ENCODE results near the gene ETV3.
"Not testable (repeated sequence)": the region's sequence is repeated elsewhere in the genome, so short reads cannot be mapped to it uniquely, and the experiment has no call there.

The ETV3 gene

DNA sequence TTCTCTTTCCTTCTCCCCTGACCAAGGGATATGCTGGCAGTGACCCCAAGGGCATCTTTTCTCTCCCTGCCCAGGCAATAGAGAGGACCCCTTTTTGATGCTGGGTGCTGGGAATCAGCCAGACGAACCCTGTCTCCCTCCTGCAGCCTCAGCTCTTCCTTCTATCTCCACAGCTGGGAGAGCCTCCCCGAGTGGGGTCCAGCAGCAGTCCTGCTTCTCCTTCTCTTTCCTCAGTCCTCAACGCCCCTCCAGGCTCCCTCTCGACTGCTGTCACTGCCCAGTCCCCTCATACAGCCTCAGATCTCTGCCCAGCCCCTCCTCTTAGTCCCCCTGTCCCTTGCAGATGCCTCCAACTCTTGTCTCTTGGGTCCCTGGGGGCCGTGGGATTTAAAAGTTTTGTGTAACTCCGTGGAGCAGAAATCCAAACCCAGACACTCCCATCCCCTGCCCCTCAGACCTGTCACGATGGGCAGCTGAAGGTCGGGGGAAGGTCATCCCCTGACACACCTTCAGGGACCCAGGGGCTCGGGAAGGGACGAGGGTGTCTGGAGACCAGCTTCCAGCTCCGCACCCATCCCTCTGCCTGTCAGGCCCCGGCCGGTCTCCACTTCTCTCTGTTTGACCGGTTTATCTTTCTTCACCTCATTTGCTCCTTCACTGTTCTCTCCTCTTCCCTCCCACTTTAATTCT, 32.8 kb downstream of the ETV3 start:
- H3K4me3 ChIP-seq (ENCODE audit: low read depth in 1 of 2, low read length in 2 of 2): no peak overlapping the region
- no peaks in the 10 kb centered on the region for H3K9me3 ChIP-seq (ENCODE audit: control insufficient read depth in 1 of 2, low read length in 2 of 2)
- H3K4me1 ChIP-seq (ENCODE audit: control insufficient read depth in 1 of 2, insufficient read depth in 2 of 2, low read length in 2 of 2): peaks cover 0 to 2% of the 10 kb centered on the region in 2 donors
- H3K27ac ChIP-seq (ENCODE audit: low read depth, low read length): no peak overlapping the region
- H3K27me3 ChIP-seq (ENCODE audit: control insufficient read depth in 1 of 2, insufficient read depth in 2 of 2, low read length in 2 of 2): peaks cover 20 to 26% of the 10 kb centered on the region in 2 donors
- no peaks in the 10 kb centered on the region for H3K36me3 ChIP-seq (ENCODE audit: control insufficient read depth in 1 of 2, insufficient read depth in 2 of 2, low read length in 2 of 2)
- no peak overlapping the region for H3K9ac ChIP-seq (ENCODE audit: low read depth in 1 of 2, low read length in 2 of 2)

DNA sequence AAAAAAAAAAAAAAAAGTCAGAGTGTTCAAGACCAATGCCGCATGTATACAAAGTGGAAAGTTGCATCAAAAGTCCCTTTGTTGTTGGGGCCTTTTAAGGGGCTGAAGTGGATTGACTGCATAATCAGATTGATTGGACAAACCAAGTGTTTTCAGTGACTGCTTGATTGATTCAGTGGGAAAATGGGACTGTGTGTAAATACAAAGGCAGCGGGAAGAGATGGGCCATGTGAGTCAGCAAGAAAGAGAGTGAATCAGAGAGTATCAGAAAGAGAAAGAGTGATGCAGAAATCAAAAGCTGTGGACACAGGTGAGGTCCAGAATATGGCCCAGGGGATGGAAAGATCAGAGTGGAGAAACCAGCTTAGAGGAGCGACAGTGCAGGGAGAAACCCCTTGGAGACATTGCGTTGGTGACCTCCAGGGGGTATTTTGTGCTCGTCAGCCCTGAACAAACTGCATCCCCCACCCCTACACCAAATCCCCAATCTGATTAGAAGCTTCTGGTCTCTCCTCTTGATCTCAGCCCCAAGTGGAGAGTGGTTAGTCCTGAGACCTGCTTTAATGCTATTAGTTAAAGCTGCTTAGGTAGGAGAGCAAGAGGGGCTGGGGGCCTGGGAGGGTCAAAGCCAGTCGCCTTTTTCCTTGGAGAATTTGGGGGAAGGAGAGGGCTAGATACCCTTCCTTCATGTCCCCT, 33.4 kb downstream of the ETV3 start:
- Histone ChIP-seq H3K27ac (ENCODE audit: low read depth, low read length) (no peak overlapping the region), H3K27me3 (ENCODE audit: control insufficient read depth in 1 of 2, insufficient read depth in 2 of 2, low read length in 2 of 2) (peaks cover 20 to 22% of the 10 kb centered on the region in 2 donors), H3K4me3 (ENCODE audit: low read depth in 1 of 2, low read length in 2 of 2) (no peak overlapping the region), H3K9ac (ENCODE audit: low read depth in 1 of 2, low read length in 2 of 2) (no peak overlapping the region), H3K9me3 (ENCODE audit: control insufficient read depth in 1 of 2, low read length in 2 of 2) (no peaks in the 10 kb centered on the region), H3K4me1 (ENCODE audit: control insufficient read depth in 1 of 2, insufficient read depth in 2 of 2, low read length in 2 of 2) (peaks cover 0 to 2% of the 10 kb centered on the region in 2 donors), H3K36me3 (ENCODE audit: control insufficient read depth in 1 of 2, insufficient read depth in 2 of 2, low read length in 2 of 2) (no peaks in the 10 kb centered on the region)

DNA sequence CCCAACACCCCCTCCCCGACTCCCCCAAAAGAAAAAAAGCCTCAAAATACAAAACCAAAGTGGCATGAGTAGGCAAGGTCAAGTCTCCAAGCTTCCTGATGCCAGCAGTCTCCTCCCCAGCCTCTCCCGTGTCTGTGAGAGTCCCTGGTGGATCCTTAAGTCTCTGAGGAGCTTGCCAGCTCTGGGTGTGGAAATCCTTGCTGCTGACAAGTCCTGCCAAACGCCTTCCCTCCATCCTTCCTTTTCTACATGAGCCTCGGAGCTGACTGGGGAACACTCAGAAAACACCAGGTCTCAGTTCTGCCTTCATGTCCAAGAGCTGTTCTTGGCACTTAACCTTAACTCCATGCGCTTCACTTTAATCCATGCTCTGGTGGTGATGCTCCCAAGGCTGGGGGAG, 34.9 kb downstream of the ETV3 start:
- Histone ChIP-seq H3K27ac (ENCODE audit: low read depth, low read length) (no peak overlapping the region), H3K27me3 (ENCODE audit: control insufficient read depth in 1 of 2, insufficient read depth in 2 of 2, low read length in 2 of 2) (peaks cover 15 to 16% of the 10 kb centered on the region in 2 donors), H3K36me3 (ENCODE audit: control insufficient read depth in 1 of 2, insufficient read depth in 2 of 2, low read length in 2 of 2) (no peaks in the 10 kb centered on the region), H3K4me3 (ENCODE audit: low read depth in 1 of 2, low read length in 2 of 2) (no peak overlapping the region), H3K9ac (ENCODE audit: low read depth in 1 of 2, low read length in 2 of 2) (no peak overlapping the region), H3K4me1 (ENCODE audit: control insufficient read depth in 1 of 2, insufficient read depth in 2 of 2, low read length in 2 of 2) (peaks cover 0 to 2% of the 10 kb centered on the region in 2 donors), H3K9me3 (ENCODE audit: control insufficient read depth in 1 of 2, low read length in 2 of 2) (no peaks in the 10 kb centered on the region)

DNA sequence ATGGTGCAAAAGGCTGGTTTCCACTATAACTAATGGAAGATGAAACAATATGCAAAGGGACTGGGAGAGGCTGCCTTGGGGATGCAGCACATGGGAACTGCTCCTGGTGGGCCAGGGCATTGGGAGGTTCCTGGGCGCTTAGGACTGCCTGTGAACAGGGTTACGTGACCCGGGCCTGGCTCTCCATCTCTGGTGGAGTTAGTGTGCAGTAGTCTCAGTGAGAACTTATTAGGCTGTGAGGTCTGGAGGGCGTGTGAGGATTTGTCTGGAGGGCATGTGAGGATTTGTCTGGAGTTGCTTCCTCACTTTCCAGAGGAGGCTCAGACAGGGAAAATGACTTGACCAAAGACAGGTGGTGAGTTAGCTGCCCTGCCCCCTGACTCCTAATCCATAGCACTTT, 37.0 kb downstream of the ETV3 start:
- Histone ChIP-seq H3K4me1 (ENCODE audit: control insufficient read depth in 1 of 2, insufficient read depth in 2 of 2, low read length in 2 of 2) (no peaks in the 10 kb centered on the region), H3K4me3 (ENCODE audit: low read depth in 1 of 2, low read length in 2 of 2) (no peak overlapping the region), H3K27ac (ENCODE audit: low read depth, low read length) (no peak overlapping the region), H3K27me3 (ENCODE audit: control insufficient read depth in 1 of 2, insufficient read depth in 2 of 2, low read length in 2 of 2) (no peaks in the 10 kb centered on the region), H3K9me3 (ENCODE audit: control insufficient read depth in 1 of 2, low read length in 2 of 2) (no peaks in the 10 kb centered on the region), H3K36me3 (ENCODE audit: control insufficient read depth in 1 of 2, insufficient read depth in 2 of 2, low read length in 2 of 2) (no peaks in the 10 kb centered on the region), H3K9ac (ENCODE audit: low read depth in 1 of 2, low read length in 2 of 2) (no peak overlapping the region)

DNA sequence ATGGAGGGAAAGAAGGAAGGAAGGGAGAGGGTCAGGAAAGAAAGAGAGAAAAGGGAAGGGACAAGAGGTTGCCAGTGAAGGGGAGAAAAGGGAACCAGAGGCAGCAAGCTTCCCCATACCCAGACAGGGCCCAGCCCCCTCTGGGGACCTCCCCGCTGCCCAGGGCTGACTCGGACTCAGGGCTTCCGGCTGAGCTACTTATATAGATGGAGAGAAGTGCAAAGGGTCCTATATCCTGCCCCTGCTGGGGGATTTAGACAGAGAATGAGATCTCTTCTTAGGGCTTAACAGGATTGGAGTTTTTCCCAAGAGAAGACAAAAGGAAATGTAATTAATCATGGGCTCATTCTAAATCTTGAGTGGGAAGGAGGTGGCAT, 38.6 kb downstream of the ETV3 start, which contains the start of gene ETV3L:
TSS of gene ETV3L (minus strand) at position 176 of the 377 bp plus-strand sequence. CDS start 285 bp downstream, outside the sequence.
- Histone ChIP-seq H3K36me3 (ENCODE audit: control insufficient read depth in 1 of 2, insufficient read depth in 2 of 2, low read length in 2 of 2) (no peaks in the 10 kb centered on the region), H3K27ac (ENCODE audit: low read depth, low read length) (no peak within 1 kb of the TSS), H3K9me3 (ENCODE audit: control insufficient read depth in 1 of 2, low read length in 2 of 2) (no peaks in the 10 kb centered on the region), H3K4me1 (ENCODE audit: control insufficient read depth in 1 of 2, insufficient read depth in 2 of 2, low read length in 2 of 2) (no peaks in the 10 kb centered on the region), H3K4me3 (ENCODE audit: low read depth in 1 of 2, low read length in 2 of 2) (no peak within 1 kb of the TSS), H3K9ac (ENCODE audit: low read depth in 1 of 2, low read length in 2 of 2) (no peak within 1 kb of the TSS), H3K27me3 (ENCODE audit: control insufficient read depth in 1 of 2, insufficient read depth in 2 of 2, low read length in 2 of 2) (no peaks in the 10 kb centered on the region)

DNA sequence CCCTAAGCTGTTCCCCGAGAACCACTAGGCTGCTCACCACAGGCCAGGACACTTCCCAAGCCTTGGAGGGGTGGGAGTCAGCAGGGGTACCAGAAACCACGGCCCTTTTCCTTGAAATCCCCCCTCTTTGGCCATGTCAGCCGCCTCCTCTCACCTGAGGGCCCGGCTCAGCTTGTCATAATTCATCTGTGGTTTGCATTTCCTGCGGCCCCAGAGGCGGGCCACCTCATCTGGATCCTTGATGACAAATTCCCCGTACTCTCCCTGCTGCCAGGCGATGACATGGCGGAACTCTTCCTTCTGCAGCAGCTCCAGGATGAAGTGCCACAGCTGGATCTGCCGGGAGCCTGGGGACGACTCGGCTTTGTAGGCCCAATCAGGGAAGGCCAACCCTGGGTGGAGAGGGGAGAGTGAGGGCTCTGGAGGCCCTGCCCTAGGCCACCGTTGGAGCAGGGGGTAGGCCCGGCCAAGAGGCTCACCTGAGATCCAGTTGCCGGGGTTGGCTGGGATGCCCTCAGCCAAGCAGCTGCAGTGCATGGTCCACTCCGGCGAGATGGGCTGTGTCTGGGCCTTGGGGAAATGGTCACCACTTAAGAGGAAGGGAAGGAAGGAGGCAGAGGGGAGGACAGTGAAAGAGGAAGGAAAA, 39.1 kb downstream of the ETV3 start:
- H3K4me1 ChIP-seq (ENCODE audit: control insufficient read depth in 1 of 2, insufficient read depth in 2 of 2, low read length in 2 of 2); H3K9ac ChIP-seq (ENCODE audit: low read depth in 1 of 2, low read length in 2 of 2); H3K4me3 ChIP-seq (ENCODE audit: low read depth in 1 of 2, low read length in 2 of 2); H3K27ac ChIP-seq (ENCODE audit: low read depth, low read length); H3K27me3 ChIP-seq (ENCODE audit: control insufficient read depth in 1 of 2, insufficient read depth in 2 of 2, low read length in 2 of 2); H3K9me3 ChIP-seq (ENCODE audit: control insufficient read depth in 1 of 2, low read length in 2 of 2); H3K36me3 ChIP-seq (ENCODE audit: control insufficient read depth in 1 of 2, insufficient read depth in 2 of 2, low read length in 2 of 2): not testable (repeated sequence)

DNA sequence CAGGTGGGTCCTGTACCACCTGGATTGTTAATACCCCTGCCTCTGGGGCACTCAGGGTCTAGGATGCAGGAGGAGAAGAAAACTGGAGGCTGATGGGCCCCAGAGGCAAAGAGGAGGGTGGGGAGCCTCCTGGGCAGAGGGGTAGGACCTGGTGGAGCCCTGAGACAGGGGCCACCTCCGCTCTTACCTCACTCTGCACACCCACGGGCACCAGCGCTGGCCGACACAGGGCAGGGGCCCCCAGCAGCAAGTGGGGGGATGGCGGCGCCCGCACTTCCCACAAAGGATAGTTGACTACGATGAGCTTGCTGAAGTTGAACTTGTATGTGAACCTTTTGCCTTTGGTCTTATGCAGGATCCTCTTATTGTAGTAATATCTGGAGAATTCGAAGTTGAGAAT, 39.7 kb downstream of the ETV3 start:
- no peak overlapping the region for H3K27ac ChIP-seq (ENCODE audit: low read depth, low read length)
- H3K36me3 ChIP-seq (ENCODE audit: control insufficient read depth in 1 of 2, insufficient read depth in 2 of 2, low read length in 2 of 2): no peaks in the 10 kb centered on the region
- H3K9me3 ChIP-seq (ENCODE audit: control insufficient read depth in 1 of 2, low read length in 2 of 2): no peaks in the 10 kb centered on the region
- no peak overlapping the region for H3K9ac ChIP-seq (ENCODE audit: low read depth in 1 of 2, low read length in 2 of 2)
- no peaks in the 10 kb centered on the region for H3K27me3 ChIP-seq (ENCODE audit: control insufficient read depth in 1 of 2, insufficient read depth in 2 of 2, low read length in 2 of 2)
- no peaks in the 10 kb centered on the region for H3K4me1 ChIP-seq (ENCODE audit: control insufficient read depth in 1 of 2, insufficient read depth in 2 of 2, low read length in 2 of 2)
- no peak overlapping the region for H3K4me3 ChIP-seq (ENCODE audit: low read depth in 1 of 2, low read length in 2 of 2)

DNA sequence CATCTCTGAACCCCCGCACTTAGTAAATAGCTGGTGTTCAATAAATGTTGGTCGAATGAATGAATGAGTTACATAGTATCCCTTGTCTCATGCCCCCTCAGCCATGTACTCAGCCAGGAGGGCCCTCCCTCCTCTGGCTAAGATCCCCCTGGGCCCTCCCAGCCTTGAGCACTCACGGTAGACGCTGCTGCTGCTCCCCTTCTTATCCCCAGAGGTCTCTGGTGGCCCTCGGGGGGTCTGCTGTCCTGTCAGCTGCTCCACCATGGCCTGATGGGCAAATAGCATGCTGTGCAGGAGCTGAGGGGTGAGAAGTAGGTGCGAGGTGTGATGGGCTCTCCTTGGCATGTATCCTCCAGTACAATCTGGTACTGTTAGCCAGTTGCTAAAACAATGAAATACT, 40.5 kb downstream of the ETV3 start:
- H3K4me3 ChIP-seq (ENCODE audit: low read depth in 1 of 2, low read length in 2 of 2): no peak overlapping the region
- no peak overlapping the region for H3K9ac ChIP-seq (ENCODE audit: low read depth in 1 of 2, low read length in 2 of 2)
- no peaks in the 10 kb centered on the region for H3K27me3 ChIP-seq (ENCODE audit: control insufficient read depth in 1 of 2, insufficient read depth in 2 of 2, low read length in 2 of 2)
- H3K36me3 ChIP-seq (ENCODE audit: control insufficient read depth in 1 of 2, insufficient read depth in 2 of 2, low read length in 2 of 2): no peaks in the 10 kb centered on the region
- no peaks in the 10 kb centered on the region for H3K9me3 ChIP-seq (ENCODE audit: control insufficient read depth in 1 of 2, low read length in 2 of 2)
- H3K4me1 ChIP-seq (ENCODE audit: control insufficient read depth in 1 of 2, insufficient read depth in 2 of 2, low read length in 2 of 2): no peaks in the 10 kb centered on the region
- H3K27ac ChIP-seq (ENCODE audit: low read depth, low read length): no peak overlapping the region

DNA sequence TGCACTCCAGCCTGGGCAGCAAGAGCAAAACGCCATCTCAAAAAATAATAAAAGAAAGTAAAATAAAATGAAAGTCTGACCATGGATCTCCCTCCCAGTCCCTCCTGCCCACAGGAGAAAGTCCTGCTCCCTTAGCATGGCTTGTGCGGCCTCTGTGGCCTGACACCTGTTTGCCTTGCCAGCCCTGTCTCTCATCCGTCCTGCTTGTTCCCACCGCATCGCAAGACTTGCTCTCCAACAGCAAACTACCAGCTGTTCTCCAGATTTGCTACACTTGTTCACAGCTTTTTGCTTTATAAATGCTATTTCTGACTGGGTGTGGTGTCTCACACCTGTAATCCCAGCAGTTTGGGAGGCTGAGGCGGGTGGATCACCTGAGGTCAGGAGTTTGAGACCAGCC, 41.3 kb downstream of the ETV3 start:
- H3K36me3 ChIP-seq (ENCODE audit: control insufficient read depth in 1 of 2, insufficient read depth in 2 of 2, low read length in 2 of 2): no peaks in the 10 kb centered on the region
- H3K9me3 ChIP-seq (ENCODE audit: control insufficient read depth in 1 of 2, low read length in 2 of 2): no peaks in the 10 kb centered on the region
- no peaks in the 10 kb centered on the region for H3K4me1 ChIP-seq (ENCODE audit: control insufficient read depth in 1 of 2, insufficient read depth in 2 of 2, low read length in 2 of 2)
- no peak overlapping the region for H3K9ac ChIP-seq (ENCODE audit: low read depth in 1 of 2, low read length in 2 of 2)
- H3K27me3 ChIP-seq (ENCODE audit: control insufficient read depth in 1 of 2, insufficient read depth in 2 of 2, low read length in 2 of 2): no peaks in the 10 kb centered on the region
- H3K4me3 ChIP-seq (ENCODE audit: low read depth in 1 of 2, low read length in 2 of 2): no peak overlapping the region
- no peak overlapping the region for H3K27ac ChIP-seq (ENCODE audit: low read depth, low read length)

DNA sequence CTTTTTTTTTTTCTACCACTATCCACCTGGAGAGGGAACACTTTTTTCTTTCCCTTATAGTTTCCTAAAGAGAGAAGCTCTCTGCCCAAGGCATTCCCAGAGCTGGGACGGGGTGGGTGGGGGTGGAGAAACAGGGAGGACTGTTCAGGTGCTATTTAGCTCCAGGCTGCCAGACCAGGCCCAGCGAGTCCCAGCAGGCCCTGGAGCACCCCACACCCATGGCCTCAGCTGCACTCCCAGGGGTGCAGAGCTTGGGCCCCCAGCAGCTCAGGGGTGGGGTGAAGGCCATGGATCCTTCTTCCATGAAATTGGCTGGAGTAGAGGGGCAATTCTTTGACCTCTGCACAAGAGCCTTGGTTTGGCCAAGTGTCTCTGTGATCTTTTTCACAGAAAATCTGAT, 42.6 kb downstream of the ETV3 start:
- Histone ChIP-seq H3K9ac (ENCODE audit: low read depth in 1 of 2, low read length in 2 of 2) (no peak overlapping the region), H3K27ac (ENCODE audit: low read depth, low read length) (no peak overlapping the region), H3K4me3 (ENCODE audit: low read depth in 1 of 2, low read length in 2 of 2) (no peak overlapping the region), H3K4me1 (ENCODE audit: control insufficient read depth in 1 of 2, insufficient read depth in 2 of 2, low read length in 2 of 2) (no peaks in the 10 kb centered on the region), H3K9me3 (ENCODE audit: control insufficient read depth in 1 of 2, low read length in 2 of 2) (no peaks in the 10 kb centered on the region), H3K27me3 (ENCODE audit: control insufficient read depth in 1 of 2, insufficient read depth in 2 of 2, low read length in 2 of 2) (no peaks in the 10 kb centered on the region), H3K36me3 (ENCODE audit: control insufficient read depth in 1 of 2, insufficient read depth in 2 of 2, low read length in 2 of 2) (no peaks in the 10 kb centered on the region)

All from duodenal mucosa (tissue), 2 donors.